Thoracic aorta (tissue), 2 donors: Measurements from ENCODE around the gene RPRD1B. TPM values are rescaled to one million over a fixed set of nuclear protein-coding genes. Genes with fewer than 3 reads are reported as not detected.

Source experiments
- ATAC-seq: fragments of 150-250 bp; one replicate; pipeline ENCODE4 v1.8.0; 2017; ENCODE audit warnings: low read depth; ENCODE audit not compliant: insufficient number of reproducible peaks, low FRiP score
- DNase-seq: peaks from one replicate; pipeline ENCODE4 v3.0.0-alpha.2; 2020; ENCODE audit warnings: low spot score
- H3K27ac ChIP-seq, 2 donors: fragments of 200-600 bp; sonication (generic); 1 replicate in 1 of 2; 2 replicates in 1 of 2; pipeline ENCODE4 v1.5.1; 2016; ENCODE audit warnings: mild to moderate bottlenecking in 2 of 2, moderate library complexity in 2 of 2
- H3K27me3 ChIP-seq: fragments of 200-600 bp; sonication (generic); replicated peaks from 2 replicates; pipeline ENCODE4 v1.6.0; 2016; ENCODE audit warnings: mild to moderate bottlenecking; ENCODE audit not compliant: insufficient read depth
- H3K36me3 ChIP-seq: fragments of 200-600 bp; sonication (generic); one replicate; pipeline ENCODE4 v1.5.1; 2016
- H3K4me1 ChIP-seq, 2 donors: fragments of 200-600 bp; sonication (generic); 1 replicate in 1 of 2; 2 replicates in 1 of 2; pipeline versions ENCODE4 v1.5.1 to v1.6.0; 2016; ENCODE audit warnings: low read depth in 2 of 2, mild to moderate bottlenecking in 1 of 2; ENCODE audit not compliant: control insufficient read depth in 1 of 2
- H3K4me3 ChIP-seq: fragments of 200-600 bp; sonication (generic); 2 replicates; pipeline ENCODE4 v1.5.1; 2016; ENCODE audit warnings: mild to moderate bottlenecking
- H3K9me3 ChIP-seq: fragments of 200-600 bp; sonication (generic); 2 replicates; pipeline ENCODE4 v1.5.1; 2016
- total RNA-seq, 2 donors: library from RNA; depleted of rRNA; stranded (reverse); fragments of >200 nt; gene quantifications; one replicate each; pipeline versions ENCODE4 v1.1.0 to v1.2.3, GENCODE V29; 2016
- TF ChIP-seq, protein P1 (sequence below): fragments of 200-600 bp; sonication (generic); IDR thresholded peaks from one replicate; pipeline ENCODE4 v1.5.1; 2019; ENCODE audit warnings: antibody characterized with exemption

RPRD1B gene
- total RNA-seq, 2 donors from 2014 or later = 22.3 to 77.7 TPM

DNA sequence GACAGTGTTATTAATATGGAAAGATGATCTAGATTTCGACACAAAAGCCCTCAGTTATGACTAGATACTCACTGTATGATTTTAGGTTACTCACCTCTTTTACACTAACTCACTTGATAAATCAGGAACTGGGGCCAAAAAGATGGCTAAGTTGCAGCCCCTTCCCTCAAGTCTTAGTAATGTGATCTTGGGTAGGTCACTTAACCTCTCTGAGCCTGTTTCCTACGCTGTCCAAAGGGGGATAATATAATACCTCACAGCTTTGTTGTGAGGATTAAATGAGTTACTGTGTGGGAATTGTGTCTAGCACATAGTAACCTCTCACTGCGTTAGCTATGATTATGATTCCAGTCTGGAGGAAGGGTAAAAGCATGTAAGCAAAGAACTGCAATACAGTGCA lies 1.6 kb upstream of the RPRD1B start:
- ATAC-seq (no peak), DNase-seq (no peak)
- TF ChIP-seq, protein P1, sequence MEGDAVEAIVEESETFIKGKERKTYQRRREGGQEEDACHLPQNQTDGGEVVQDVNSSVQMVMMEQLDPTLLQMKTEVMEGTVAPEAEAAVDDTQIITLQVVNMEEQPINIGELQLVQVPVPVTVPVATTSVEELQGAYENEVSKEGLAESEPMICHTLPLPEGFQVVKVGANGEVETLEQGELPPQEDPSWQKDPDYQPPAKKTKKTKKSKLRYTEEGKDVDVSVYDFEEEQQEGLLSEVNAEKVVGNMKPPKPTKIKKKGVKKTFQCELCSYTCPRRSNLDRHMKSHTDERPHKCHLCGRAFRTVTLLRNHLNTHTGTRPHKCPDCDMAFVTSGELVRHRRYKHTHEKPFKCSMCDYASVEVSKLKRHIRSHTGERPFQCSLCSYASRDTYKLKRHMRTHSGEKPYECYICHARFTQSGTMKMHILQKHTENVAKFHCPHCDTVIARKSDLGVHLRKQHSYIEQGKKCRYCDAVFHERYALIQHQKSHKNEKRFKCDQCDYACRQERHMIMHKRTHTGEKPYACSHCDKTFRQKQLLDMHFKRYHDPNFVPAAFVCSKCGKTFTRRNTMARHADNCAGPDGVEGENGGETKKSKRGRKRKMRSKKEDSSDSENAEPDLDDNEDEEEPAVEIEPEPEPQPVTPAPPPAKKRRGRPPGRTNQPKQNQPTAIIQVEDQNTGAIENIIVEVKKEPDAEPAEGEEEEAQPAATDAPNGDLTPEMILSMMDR = no peak
- Histone ChIP-seq H3K36me3 (no peaks in the 10 kb centered on the region), H3K9me3 (no peaks in the 10 kb centered on the region), H3K4me1 (peaks cover 26 to 38% of the 10 kb centered on the region in 2 donors), H3K27me3 (no peaks in the 10 kb centered on the region), H3K4me3 (peak overlapping the region; percentile 81), H3K27ac (no peak overlapping the region)

DNA sequence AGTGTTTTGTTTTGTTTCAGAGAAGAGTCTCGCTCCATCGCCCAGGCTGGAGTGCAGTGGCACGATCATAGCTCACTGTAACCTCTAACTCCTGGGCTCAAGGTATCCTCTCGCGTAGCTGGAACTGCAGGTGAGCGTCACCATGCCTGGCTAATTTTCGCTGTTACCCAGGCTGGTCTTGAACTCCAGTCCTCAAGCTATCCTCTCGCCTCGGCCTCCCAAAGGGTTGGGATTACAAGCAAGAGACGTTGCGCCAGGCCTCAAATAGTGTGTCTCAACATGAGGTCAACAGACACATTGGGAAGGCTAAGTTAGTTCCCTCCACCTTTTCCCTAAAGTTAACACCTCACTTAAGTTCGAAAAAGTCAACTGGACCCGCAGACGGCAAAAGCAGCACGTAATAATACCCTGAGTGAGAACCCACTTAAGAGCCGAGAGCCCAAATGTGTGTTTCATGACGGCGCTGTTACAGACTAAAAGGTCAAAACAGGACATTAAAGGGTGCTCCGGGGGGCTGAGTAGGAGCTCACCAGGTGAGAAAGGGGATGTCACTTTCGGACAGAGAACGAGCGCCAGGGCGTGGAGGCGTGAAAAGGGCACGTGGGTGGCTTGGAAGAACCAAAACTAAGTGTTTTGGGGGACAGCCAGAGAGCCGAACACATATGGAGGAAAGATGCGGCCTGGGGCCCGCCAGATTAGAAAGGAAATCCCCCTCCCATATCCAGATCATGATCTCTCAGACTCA lies 789 bp upstream of the RPRD1B start:
- Histone ChIP-seq H3K27ac (peak overlapping the region; percentile 86 to 95), H3K27me3 (no peaks in the 10 kb centered on the region), H3K9me3 (no peaks in the 10 kb centered on the region), H3K4me3 (peak overlapping the region; percentile 81), H3K36me3 (no peaks in the 10 kb centered on the region), H3K4me1 (peaks cover 27 to 43% of the 10 kb centered on the region in 2 donors)
- TF ChIP-seq, protein P1 = no peak
- DNase-seq (no peak), ATAC-seq (peak; percentile 23)

DNA sequence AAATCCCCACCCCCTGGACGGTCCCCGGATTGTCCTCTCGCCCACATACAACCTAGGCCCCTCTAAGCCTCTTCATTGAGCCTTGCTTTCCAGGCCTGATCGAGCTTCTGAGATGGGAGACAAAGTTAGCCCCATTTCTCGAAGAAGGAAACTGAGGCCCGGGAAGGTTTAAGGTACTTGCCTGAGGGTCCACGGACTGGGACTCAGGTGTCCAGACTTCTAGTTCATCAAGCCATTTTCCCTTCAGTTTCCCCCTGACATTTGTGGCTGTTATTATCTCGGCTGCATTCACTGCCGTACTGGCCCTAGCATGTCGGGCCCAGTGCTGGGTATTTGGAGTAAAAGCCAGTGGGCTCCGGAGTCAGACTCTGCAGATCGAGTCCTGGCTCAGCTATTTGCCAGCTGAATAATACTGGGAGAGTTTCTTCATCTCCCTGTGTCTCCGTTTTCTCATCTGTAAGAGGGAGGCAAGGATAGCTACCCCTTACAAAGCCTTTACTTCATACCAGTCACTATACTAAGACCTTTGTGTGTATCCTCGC lies 633 bp downstream of the RPRD1B start:
- no peak for ATAC-seq

DNA sequence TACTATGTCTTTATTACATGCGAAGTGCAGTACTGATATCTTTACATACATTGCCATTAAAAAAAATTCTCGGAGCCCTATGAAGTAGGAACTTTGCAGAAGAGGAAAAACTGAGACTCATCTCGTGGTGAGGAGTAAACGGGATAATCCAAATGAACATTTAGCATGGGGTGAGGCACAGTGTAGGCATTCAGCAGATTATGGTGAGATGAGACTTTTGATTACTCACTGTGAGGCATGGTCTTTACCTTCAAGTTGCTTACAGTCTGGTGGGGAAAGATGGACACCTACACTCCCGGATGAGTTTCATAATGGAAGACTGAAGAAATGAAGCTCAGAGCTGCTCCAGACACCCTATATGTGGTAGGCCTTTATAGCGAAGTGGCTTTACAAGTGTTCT lies 1.4 kb downstream of the RPRD1B start:
- Histone ChIP-seq H3K27me3 (no peaks in the 10 kb centered on the region), H3K36me3 (no peaks in the 10 kb centered on the region), H3K4me3 (peak overlapping the region; percentile 81), H3K4me1 (peaks cover 27 to 57% of the 10 kb centered on the region in 2 donors), H3K27ac (no peak overlapping the region), H3K9me3 (no peaks in the 10 kb centered on the region)
- ATAC-seq (no peak), DNase-seq (no peak)
- TF ChIP-seq, protein P1 = no peak

More for the DNA sequence above, 633 bp downstream of the RPRD1B start:
- Histone ChIP-seq H3K9me3 (no peaks in the 10 kb centered on the region), H3K4me1 (peaks cover 27 to 50% of the 10 kb centered on the region in 2 donors), H3K27ac (peak overlapping the region; percentile 86 to 95), H3K36me3 (no peaks in the 10 kb centered on the region), H3K4me3 (peak overlapping the region; percentile 81), H3K27me3 (no peaks in the 10 kb centered on the region)
- no peak for DNase-seq
- TF ChIP-seq, protein P1 = no peak

DNA sequence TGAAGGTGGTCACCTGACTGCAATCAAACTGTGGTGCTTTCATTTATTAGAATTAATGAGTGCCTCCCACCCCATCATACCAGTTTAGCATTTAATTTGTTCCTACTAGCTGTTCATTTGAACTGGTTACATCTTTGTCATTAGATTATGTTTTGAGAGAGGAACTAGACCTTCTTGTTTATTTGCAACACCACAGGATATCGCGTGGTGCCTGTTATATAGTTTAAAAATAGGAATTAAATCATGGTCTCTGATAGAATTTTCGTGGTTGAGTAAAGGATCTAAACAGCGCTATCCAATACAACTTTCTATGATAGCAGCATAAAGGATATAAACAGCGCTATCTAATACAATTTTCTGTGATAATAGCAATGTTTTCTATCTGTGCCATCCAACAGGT lies 2.8 kb downstream of the RPRD1B start:
- no peak for DNase-seq
- Histone ChIP-seq H3K4me1 (peaks cover 27 to 67% of the 10 kb centered on the region in 2 donors), H3K27me3 (no peaks in the 10 kb centered on the region), H3K36me3 (no peaks in the 10 kb centered on the region), H3K4me3 (no peak overlapping the region), H3K27ac (no peak overlapping the region), H3K9me3 (no peaks in the 10 kb centered on the region)
- ATAC-seq = no peak
- TF ChIP-seq, protein P1 = no peak
